Measurements from ENCODE around the gene GBA2.

- TF ChIP-seq BACH2 (CRISPR knock-in tag; IDR thresholded peaks at IDR 0.05; ENCODE audit: borderline replicate concordance) (no peak), ZC3H10 (CRISPR knock-in tag; IDR thresholded peaks at IDR 0.05) (no peak), RARB (CRISPR knock-in tag; IDR thresholded peaks at IDR 0.05) (no peak), PATZ1 (CRISPR knock-in tag; IDR thresholded peaks at IDR 0.05; ENCODE audit: borderline replicate concordance) (no peak), CSRNP3 (CRISPR knock-in tag; IDR thresholded peaks at IDR 0.05) (no peak)
These were observed 34.3 kb downstream of the GBA2 start for GRCh38 chr9:35714579-35715252.
